WTC11 (cell line): Measurements from ENCODE around the gene PHLDB1. TPM values are rescaled to one million over a fixed set of nuclear protein-coding genes. Genes with fewer than 3 reads are reported as not detected.

Source experiments
- ATAC-seq: fragments of 200-7000 bp; cut with Tn5 transposase; 2 replicates; pipeline ENCODE4 v1.10.0; 2021; ENCODE audit warnings: mild to moderate bottlenecking, moderate library complexity
- CTCF ChIA-PET: fragments of 300-600 bp; sonication (Branson Sonifier 250); formaldehyde crosslinking; loops from one replicate; lab custom pipeline; 2021; ENCODE audit warnings: antibody characterized with exemption; lab: Charles Lee
- POLR2A ChIA-PET: fragments of 350-600 bp; sonication (Branson Sonifier 250); formaldehyde crosslinking; loops from one replicate; lab custom pipeline; 2021; ENCODE audit warnings: antibody characterized with exemption; lab: Charles Lee
- DNase-seq: peaks from one replicate; pipeline ENCODE4 v3.0.0; 2021; ENCODE audit warnings: low spot score
- H3K27ac Mint-ChIP-seq: 2 replicates; pipeline ENCODE4 v1.8.0; 2021; ENCODE audit warnings: mixed read lengths
- H3K27me3 Mint-ChIP-seq: 2 replicates; pipeline ENCODE4 v1.8.0; 2021; ENCODE audit warnings: low read depth, mild to moderate bottlenecking, moderate library complexity, mixed read lengths
- H3K36me3 Mint-ChIP-seq: 2 replicates; pipeline ENCODE4 v1.8.0; 2021; ENCODE audit warnings: mixed read lengths
- H3K4me1 Mint-ChIP-seq: 2 replicates; pipeline ENCODE4 v1.8.0; 2022; ENCODE audit warnings: mixed read lengths
- H3K4me3 Mint-ChIP-seq: 2 replicates; pipeline ENCODE4 v1.8.0; 2021; ENCODE audit warnings: mild to moderate bottlenecking, moderate library complexity, mixed read lengths
- H3K9me3 Mint-ChIP-seq: 2 replicates; pipeline ENCODE4 v1.8.0; 2021; ENCODE audit warnings: mixed read lengths
- AFF4 ChIP-seq: sonication (generic); formaldehyde crosslinking; IDR thresholded peaks from 2 replicates; pipeline ENCODE4 v1.8.1; 2023; ENCODE audit warnings: mild to moderate bottlenecking, missing genetic modification reagents, borderline replicate concordance
- ELF4 ChIP-seq: sonication (generic); formaldehyde crosslinking; IDR thresholded peaks from 2 replicates; pipeline ENCODE4 v1.8.1; 2022; ENCODE audit warnings: low read depth, mild to moderate bottlenecking, moderate library complexity, missing genetic modification reagents
- ETV6 ChIP-seq: sonication (generic); formaldehyde crosslinking; IDR thresholded peaks from 2 replicates; pipeline ENCODE4 v1.8.1; 2022; ENCODE audit warnings: mild to moderate bottlenecking, missing genetic modification reagents
- FOXK1 ChIP-seq: sonication (generic); formaldehyde crosslinking; IDR thresholded peaks from 2 replicates; pipeline ENCODE4 v1.8.0; 2022; ENCODE audit warnings: mild to moderate bottlenecking, moderate library complexity, missing genetic modification reagents
- MAX ChIP-seq: sonication (generic); formaldehyde crosslinking; IDR thresholded peaks from 2 replicates; pipeline ENCODE4 v1.8.0; 2022; ENCODE audit warnings: mild to moderate bottlenecking, missing genetic modification reagents
- MXD4 ChIP-seq: fragments of 250-450 bp; sonication (Bioruptor Pico); IDR thresholded peaks from 2 replicates; pipeline ENCODE4 v1.8.0; 2021; ENCODE audit warnings: mild to moderate bottlenecking, moderate library complexity, borderline replicate concordance
- NR3C1 ChIP-seq: sonication (generic); formaldehyde crosslinking; conservative IDR thresholded peaks from 2 replicates; pipeline ENCODE4 v1.8.1; 2023; ENCODE audit warnings: low read depth, mild to moderate bottlenecking, missing genetic modification reagents
- OVOL2 ChIP-seq: fragments of 250-450 bp; sonication (Bioruptor Pico); IDR thresholded peaks from 2 replicates; pipeline ENCODE4 v1.9.0; 2021; ENCODE audit warnings: mild to moderate bottlenecking, borderline replicate concordance
- PRDM15 ChIP-seq: sonication (generic); formaldehyde crosslinking; IDR thresholded peaks from 2 replicates; pipeline ENCODE4 v1.8.0; 2022; ENCODE audit warnings: missing genetic modification reagents
- PRRX2 ChIP-seq: fragments of 250-450 bp; sonication (Bioruptor Pico); IDR thresholded peaks from 2 replicates; pipeline ENCODE4 v1.8.0; 2021; ENCODE audit warnings: mild to moderate bottlenecking
- RORB ChIP-seq: fragments of 250-450 bp; sonication (Bioruptor Pico); IDR thresholded peaks from 2 replicates; pipeline ENCODE4 v1.9.0; 2021; ENCODE audit warnings: mild to moderate bottlenecking
- STAT6 ChIP-seq: sonication (generic); formaldehyde crosslinking; conservative IDR thresholded peaks from 2 replicates; pipeline ENCODE4 v1.8.1; 2023; ENCODE audit warnings: mild to moderate bottlenecking, low read depth, missing genetic modification reagents, moderate library complexity
- TEAD1 ChIP-seq: sonication (generic); formaldehyde crosslinking; IDR thresholded peaks from 2 replicates; pipeline ENCODE4 v1.8.0; 2022; ENCODE audit warnings: mild to moderate bottlenecking, missing genetic modification reagents
- total RNA-seq: library from RNA; stranded (reverse); gene quantifications from 3 replicates; pipeline ENCODE4 v1.2.3, GENCODE V29; 2021
- TF ChIP-seq, protein P1 (sequence below): sonication (generic); formaldehyde crosslinking; IDR thresholded peaks from 2 replicates; pipeline ENCODE4 v1.8.1; 2022; ENCODE audit warnings: mild to moderate bottlenecking, moderate library complexity, missing genetic modification reagents
- TF ChIP-seq, protein P2 (sequence below): sonication (generic); formaldehyde crosslinking; IDR thresholded peaks from 2 replicates; pipeline ENCODE4 v1.8.1; 2023; ENCODE audit warnings: mild to moderate bottlenecking, missing genetic modification reagents, moderate library complexity

The PHLDB1 gene
- total RNA-seq, 1 experiment from 2014 or later: 83.1 TPM

- H3K4me3 Mint-ChIP-seq: no peak overlapping the region
- ATAC-seq (no peak), DNase-seq (no peak)
- H3K27ac Mint-ChIP-seq: peak overlapping the region; percentile 37; the same call in 1 of the 2 replicates
- no peak for TF ChIP-seq NR3C1 (CRISPR knock-in tag)
- TF ChIP-seq, protein P1, sequence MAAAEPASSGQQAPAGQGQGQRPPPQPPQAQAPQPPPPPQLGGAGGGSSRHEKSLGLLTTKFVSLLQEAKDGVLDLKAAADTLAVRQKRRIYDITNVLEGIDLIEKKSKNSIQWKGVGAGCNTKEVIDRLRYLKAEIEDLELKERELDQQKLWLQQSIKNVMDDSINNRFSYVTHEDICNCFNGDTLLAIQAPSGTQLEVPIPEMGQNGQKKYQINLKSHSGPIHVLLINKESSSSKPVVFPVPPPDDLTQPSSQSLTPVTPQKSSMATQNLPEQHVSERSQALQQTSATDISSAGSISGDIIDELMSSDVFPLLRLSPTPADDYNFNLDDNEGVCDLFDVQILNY (CRISPR knock-in tag): no peak
- TF ChIP-seq TEAD1 (CRISPR knock-in tag): no peak
- no peak for TF ChIP-seq PRRX2 (CRISPR knock-in tag)
- CTCF ChIA-PET: interaction anchor here (0.6 to 5.9 kb wide), 3 partner anchors 22 to 374 kb away, joined by 3 to 127 read pairs (median 3); partner anchors contain the start of gene PHLDB1
- POLR2A ChIA-PET: interaction anchor here (5.0 kb wide), 1 partner anchor 10 kb away, joined by 75 read pairs; no protein-coding TSS in a partner anchor
- peaks cover 28% of the 10 kb centered on the region for H3K4me1 Mint-ChIP-seq
- no peaks in the 10 kb centered on the region for H3K27me3 Mint-ChIP-seq
- no peaks in the 10 kb centered on the region for H3K9me3 Mint-ChIP-seq
- H3K36me3 Mint-ChIP-seq: peaks cover 20% of the 10 kb centered on the region
These were observed 23.9 kb downstream of the PHLDB1 start for GRCh38 chr11:118631142-118631909.

DNA sequence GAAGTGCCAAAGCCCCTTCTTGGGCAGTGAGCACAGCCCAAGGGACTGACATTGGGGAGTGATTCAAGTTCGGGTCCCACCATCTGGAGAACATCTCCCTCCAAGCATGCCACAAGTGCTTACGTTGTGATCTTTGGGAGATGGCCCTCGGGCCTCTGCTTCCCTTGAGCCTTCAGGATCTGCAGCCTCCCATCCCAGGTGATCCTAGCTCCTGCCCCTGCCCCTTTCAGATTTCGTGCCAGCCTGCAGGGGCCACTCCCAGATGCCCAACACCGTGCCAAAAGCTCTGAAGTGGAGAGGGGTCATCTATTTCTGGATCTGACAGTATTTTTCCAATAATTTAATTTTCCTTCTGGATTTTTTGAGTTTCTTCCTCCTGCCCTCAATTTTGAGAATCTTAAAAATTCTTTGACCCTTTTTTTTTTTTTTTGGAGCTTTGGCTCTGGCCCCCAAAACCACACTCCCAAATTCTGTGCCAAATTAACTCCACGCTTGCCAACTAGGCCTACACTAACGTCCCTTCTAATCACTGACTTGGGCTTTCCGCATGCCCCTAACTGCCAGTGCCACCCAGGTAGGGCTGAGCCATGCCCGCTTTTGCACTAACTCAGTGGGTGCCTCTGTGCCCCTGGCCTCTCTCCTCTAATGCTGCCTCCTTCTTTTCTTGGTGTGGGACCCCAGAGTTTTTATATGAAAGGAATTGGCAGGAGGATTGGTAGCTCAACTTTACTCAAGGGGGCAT lies 25.3 kb downstream of the PHLDB1 start:
- CTCF ChIA-PET: interaction anchor here (1.2 to 7.9 kb wide), 3 partner anchors 23 to 46 kb away, joined by 3 to 127 read pairs (median 78); partner anchors contain the start of gene PHLDB1
- H3K27me3 Mint-ChIP-seq: no peaks in the 10 kb centered on the region
- H3K27ac Mint-ChIP-seq: no peak overlapping the region
- ATAC-seq (no peak), DNase-seq (no peak)
- no peaks in the 10 kb centered on the region for H3K9me3 Mint-ChIP-seq
- POLR2A ChIA-PET: interaction anchor here (1.1 to 5.0 kb wide), 2 partner anchors 11 to 24 kb away, joined by 3 to 75 read pairs; no protein-coding TSS in a partner anchor
- no peak overlapping the region for H3K4me3 Mint-ChIP-seq
- no peak for TF ChIP-seq MXD4 (CRISPR knock-in tag)
- TF ChIP-seq FOXK1 (CRISPR knock-in tag): no peak
- no peak for TF ChIP-seq MAX
- TF ChIP-seq AFF4: no peak
- no peak for TF ChIP-seq PRDM15 (CRISPR knock-in tag)
- TF ChIP-seq RORB (CRISPR knock-in tag): no peak
- no peak for TF ChIP-seq OVOL2
- TF ChIP-seq, protein P2, sequence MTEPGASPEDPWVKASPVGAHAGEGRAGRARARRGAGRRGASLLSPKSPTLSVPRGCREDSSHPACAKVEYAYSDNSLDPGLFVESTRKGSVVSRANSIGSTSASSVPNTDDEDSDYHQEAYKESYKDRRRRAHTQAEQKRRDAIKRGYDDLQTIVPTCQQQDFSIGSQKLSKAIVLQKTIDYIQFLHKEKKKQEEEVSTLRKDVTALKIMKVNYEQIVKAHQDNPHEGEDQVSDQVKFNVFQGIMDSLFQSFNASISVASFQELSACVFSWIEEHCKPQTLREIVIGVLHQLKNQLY (CRISPR knock-in tag): no peak
- no peak for TF ChIP-seq ELF4 (CRISPR knock-in tag)
- TF ChIP-seq ETV6: no peak
- no peak for TF ChIP-seq STAT6
- H3K36me3 Mint-ChIP-seq: peaks cover 22% of the 10 kb centered on the region
- peaks cover 29% of the 10 kb centered on the region for H3K4me1 Mint-ChIP-seq
